Epithelial cell of prostate (primary cell): Measurements from ENCODE around the gene SLC4A2.
A peak's percentile ranks its signal among the peaks of the same experiment; 100 is the strongest.

Source experiments
- DNase-seq: peaks from one replicate; pipeline ENCODE4 v3.0.0-alpha.2; 2011; ENCODE audit warnings: low read depth, low spot score
- H3K27ac ChIP-seq: fragments of 450-650 bp; 2 replicates; pipeline ENCODE4 v1.5.1; 2017; ENCODE audit warnings: mild to moderate bottlenecking

Gene SLC4A2

DNA sequence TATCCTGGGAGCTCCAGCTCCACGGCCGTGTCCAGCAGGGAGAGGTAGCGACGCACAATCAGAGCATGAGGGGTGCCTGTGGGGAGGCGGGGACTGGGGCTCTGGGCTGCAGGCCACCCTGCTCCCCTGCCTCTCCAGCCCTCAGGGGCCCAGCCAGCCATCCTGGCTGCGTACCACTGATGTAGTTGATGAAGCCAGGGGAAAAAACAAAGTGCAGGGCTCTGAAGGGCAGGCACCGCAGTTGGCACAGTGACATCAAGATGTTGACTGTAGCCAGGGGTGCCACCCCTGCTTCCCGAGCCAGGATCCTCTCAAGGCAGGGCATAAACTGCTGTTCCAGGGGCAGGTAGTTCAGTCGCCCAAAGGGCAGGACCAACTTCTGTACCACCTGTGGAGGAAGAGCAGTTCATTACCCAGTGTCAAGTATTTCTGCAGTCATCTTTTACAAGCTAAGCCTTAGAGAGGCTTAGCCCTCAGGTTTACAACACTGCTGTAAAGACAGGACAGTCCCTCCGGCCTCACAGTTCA, 18.4 kb downstream of the SLC4A2 start:
- H3K27ac ChIP-seq = no peak overlapping the region
- no peak for DNase-seq

DNA sequence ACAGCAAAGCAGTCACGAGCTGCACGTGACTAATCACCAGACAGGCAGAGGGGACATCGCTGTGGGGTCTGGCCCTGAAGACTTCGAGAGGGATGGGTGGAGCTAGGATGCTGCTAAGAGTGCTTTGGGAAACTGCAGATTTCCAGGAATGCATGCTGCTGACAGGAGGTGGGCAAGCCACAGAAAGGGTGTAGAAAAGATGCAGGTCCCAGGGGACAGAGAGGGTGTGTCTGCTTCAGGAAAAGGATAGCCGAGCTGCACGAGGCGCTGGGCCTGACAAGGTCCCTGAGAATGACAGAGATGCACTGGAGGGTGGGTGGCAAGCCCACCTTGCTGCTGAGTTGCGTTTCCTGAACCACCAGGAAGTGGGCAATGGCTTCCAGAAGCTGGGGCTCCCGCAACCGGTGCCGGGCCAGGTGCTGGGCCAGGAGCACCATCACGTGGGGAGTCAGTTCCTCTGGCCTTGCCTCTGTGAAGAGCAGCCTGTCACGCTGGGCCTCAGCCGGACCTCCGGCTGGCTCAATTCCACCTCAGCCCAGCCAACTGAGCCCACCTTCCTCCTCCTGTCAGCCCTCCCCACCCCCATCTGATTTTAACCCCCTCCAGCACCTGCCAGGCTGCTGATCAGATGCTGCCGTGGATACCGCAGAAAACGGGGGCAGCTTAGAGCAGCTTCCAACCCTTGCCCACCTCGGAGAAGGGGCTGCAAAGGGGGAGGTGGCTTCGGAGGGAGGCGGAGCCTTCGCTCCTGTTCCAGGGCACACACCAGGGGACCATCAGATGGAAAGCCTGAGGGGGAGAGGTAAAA, 19.0 kb downstream of the SLC4A2 start:
- H3K27ac ChIP-seq = no peak overlapping the region
- DNase-seq = no peak

DNA sequence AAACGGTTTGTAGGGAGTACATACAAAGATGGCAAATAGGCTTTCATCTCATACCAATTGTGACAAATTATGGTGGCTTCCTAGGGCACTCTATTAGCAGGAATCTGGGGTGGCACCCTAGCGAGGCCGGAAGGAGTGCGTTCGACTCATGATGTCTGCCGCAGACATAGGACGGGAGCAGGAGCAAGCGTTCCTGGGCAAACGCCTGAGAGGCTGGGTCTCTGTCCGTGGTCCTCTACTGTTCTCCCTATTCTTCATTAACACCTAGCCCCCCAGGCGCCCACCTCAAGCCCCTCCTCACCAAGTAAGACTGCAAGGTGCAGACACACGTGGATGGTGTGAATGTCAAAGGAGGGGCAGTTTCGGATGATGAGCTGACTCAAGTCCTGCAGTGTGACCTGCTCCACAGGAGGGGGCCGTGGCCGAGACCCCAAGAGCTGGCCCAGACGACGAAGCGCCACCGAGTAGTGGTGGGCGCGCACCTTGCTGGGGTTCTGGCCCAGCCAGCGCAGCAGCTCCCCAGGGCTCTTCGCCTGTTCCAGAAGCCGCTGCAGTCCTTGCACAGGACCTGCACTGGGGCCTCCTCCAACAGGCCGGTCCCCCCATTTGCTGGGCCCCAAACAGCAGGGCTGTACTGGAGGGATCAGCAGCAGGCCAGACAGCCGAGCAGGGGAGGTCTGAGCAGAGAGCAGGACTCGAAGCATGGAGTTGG, 20.0 kb downstream of the SLC4A2 start:
- DNase-seq = no peak
- H3K27ac ChIP-seq = no peak overlapping the region

DNA sequence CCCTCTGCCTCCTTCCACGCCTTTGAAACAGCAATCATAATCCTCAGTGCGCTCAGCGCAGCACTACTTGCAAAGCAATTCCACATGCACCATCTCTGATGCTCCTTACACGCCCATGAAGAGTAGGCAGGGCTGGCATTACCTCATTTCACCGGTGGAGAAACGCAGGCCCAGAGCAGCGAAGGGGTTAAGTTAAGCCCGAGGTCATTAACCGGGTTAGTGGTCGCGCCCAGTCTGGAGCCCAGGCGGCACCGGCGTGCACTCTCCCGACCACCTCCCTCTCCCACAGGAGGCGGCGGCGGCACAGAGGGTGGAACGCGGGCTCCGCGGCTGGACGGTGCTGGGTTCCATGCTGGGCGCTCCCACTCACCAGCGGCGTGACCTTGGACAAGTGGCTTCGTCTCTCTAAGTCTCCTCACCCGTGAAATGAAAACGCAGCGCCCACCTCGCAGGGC, 20.7 kb downstream of the SLC4A2 start:
- H3K27ac ChIP-seq = peak overlapping the region; percentile 86
- DNase-seq = no peak

DNA sequence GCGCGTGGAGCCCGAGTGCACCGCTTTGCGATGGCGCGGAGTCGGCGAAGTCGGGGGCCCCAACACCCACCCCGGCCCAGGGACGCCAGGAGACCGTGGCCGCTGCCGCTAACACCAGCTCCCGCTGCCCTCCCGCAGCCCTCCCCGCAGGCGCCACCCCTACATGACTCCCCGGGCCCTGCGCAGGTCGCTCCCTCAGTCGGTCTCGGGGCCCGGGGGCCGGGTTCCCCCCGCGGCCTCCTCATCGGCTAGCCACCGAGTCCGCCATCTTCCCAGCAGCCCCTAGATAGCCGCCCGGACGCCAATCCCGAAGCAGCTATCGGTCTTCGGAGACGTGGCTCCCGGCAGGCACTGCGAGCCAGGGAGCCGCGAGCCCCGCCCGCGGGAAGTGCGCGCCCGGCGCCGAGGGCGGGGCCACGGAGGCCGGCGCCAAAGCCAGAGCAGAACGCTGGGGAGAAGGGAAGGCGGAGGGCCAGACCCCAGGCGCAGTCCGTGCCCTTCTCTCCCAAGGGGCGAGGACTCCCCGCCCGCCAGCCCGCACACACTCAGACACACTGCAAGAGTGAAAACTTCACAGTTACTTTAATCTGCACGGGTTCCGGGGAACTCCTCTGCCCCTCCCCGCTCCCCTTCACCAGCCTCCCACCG, 21.3 kb downstream of the SLC4A2 start, which contains the start of gene FASTK:
Gene FASTK, minus strand, starts transcription at position 288 of the 648 bp plus-strand sequence. Its CDS starts 43 bp downstream, at position 245.
- peak; percentile 49 for DNase-seq
- H3K27ac ChIP-seq = peak within 1 kb of the TSS; percentile 86

DNA sequence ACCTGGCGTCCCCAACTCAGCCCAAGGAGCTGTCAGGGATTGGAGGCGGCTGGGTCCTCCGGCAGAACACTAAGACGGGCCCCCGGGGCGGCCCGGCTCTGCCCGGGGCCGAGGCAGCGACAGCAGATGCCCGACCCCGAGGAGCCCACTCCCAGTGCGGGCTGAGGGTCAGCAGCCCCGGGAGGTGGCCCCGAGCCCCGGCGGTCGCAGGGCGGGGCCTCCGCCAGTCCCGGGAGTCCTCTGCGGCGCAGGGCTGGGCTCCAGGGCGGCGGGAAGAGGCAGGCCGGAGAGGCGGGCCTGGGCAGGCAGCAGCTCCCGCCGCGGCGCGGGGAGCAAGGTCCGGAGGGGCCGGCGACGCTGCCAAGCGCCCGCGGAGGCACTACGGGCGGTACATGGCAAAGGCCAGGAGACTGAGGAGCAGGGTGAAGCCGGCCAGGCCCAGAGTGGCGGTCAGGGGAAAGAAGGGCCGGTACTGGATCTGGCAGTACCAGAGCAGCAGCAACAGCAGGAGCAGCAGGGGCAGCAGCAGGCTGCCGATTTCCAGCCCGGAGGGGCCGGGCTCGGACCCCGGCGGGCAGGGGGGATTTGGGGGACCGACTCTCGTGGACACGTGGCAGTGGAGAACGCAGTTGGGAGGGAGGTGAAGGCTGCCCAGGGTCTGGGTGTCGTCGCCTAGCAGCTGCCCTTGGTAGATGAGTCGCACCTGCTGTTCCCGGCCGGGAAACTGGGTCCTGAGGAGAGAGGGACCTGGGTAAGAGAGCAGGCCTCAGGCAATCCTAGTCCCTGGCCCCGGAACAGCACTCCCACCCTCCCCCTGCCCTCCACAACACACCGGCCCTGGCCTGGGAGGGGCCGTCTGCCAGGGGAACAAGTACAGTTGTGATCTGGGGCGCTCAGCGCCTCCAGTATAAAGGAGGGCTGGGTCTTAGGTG, 22.0 kb downstream of the SLC4A2 start:
- DNase-seq = no peak
- H3K27ac ChIP-seq = peak overlapping the region; percentile 86

DNA sequence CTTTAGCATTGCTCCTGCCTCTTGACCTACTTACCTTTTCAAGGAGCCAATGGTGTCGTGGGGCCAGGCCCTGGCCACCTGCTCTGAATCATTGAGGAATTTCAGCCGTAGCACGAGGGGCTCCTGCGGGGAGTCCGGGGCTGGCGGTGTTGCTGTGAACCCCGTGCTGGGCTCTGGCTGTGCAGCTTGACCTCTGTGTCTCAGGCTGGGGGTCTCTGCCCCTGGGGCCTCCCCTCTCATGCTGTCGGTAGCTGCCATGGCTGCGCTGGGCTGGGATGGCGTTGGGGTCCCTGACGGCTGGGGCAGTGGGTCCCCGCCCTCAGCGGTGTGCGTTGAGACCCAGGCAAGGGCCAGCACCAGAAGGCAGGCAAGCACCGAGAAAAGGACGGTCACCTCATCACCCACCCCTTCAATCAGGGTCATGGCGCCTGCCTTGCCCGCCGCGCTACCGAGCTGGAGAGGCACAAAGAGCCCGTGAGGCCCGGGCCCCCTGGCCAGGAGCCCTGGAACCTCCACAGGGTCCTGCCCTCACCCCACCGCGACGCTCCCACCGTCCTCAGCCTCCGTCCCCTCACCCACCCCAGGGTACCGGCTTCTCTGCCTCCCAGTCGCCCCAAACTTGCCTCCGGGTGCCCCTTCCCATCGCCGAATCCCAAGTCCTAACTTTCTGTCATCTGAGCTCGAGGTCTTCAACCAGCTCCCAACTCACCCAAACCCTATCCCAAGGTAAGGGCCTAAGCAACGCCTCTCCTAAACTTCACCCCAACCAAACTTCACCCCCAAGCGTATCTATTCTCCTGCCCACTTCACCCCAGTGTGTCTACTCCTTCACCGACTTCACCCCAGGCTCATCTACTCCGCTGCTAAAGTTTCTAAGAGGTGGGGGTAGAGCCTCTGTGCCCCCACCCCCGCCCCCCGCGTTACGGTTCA, 23.0 kb downstream of the SLC4A2 start:
- DNase-seq = no peak
- H3K27ac ChIP-seq = peak overlapping the region; percentile 86

DNA sequence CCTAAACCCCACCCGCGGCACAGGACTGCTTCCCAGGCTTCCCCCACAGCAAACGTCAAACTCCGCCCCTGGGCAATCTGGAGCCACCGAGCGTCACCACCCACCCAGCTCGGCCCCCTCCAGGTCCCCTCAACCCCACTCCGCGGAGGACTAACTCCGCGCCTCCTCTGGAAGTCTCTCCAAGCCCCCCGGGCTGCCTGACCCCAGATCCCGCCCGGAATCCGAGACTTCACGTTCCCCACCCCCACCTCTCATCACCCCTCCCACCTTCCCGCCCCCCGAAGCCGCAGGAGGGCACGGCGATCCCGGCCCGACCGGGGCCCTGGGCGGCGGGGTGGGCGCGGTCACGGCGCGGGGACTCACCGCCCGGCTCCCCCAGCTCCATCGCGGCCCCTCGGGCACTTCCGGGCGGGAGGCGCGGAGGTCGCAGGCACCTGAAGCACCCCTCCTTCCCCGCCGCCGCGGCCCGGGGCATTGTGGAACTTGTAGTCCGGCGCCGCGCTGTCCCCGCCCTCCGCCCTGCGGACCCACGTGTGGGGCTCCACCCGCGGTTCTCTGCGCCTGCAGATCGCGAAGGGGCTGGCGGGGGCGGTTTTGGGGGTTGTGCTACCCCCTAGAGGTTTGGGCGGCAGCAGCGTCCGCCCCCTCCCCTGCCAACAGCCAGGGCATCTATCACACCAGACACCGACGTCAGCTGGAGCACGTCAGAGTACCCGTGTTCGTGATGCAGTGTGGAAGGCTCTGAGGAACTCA, 23.9 kb downstream of the SLC4A2 start, which contains the start of gene TMUB1:
Gene TMUB1, minus strand, starts transcription at position 423 of the 753 bp plus-strand sequence. CDS start 930 bp downstream, outside the sequence.
- no peak for DNase-seq

DNA sequence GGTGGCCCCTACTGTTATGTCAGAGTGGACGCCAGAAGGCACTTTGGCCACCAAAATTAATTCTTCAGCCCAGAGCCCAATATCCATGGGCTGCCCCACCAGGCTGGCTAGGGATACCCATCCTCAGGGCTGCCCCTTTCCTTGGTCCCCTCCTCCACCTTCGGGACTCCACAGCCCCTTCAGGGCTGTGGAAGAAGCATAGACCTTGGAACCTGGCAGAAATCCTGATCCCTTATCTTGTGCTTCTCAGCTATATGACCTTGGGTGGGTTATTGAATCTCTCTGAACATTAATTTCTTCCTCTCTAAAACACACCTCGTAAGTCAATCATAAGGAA, 24.4 kb downstream of the SLC4A2 start:
- no peak for DNase-seq
- no peak overlapping the region for H3K27ac ChIP-seq

More for the DNA sequence above, 23.9 kb downstream of the SLC4A2 start, which contains the start of gene TMUB1:
- H3K27ac ChIP-seq = peak within 1 kb of the TSS; percentile 86

DNA sequence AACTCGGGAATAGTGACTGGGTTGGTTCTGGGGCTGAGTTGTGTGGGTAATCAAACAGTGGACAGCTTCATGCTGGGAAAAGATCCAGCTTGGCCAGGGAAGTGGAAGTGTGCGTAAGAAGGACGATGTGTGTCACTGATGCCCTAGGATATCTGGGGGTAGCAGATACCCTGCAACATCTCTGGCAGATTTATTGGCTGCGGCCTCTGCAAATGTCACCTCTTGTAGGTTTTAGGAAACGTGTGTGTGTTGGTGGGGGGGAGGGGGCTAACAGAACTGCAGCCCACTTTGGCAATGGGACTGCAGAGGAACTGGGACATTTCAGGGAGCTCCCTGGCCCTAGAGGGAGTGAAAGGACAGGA, 25.9 kb downstream of the SLC4A2 start:
- H3K27ac ChIP-seq = no peak overlapping the region
- DNase-seq = no peak

DNA sequence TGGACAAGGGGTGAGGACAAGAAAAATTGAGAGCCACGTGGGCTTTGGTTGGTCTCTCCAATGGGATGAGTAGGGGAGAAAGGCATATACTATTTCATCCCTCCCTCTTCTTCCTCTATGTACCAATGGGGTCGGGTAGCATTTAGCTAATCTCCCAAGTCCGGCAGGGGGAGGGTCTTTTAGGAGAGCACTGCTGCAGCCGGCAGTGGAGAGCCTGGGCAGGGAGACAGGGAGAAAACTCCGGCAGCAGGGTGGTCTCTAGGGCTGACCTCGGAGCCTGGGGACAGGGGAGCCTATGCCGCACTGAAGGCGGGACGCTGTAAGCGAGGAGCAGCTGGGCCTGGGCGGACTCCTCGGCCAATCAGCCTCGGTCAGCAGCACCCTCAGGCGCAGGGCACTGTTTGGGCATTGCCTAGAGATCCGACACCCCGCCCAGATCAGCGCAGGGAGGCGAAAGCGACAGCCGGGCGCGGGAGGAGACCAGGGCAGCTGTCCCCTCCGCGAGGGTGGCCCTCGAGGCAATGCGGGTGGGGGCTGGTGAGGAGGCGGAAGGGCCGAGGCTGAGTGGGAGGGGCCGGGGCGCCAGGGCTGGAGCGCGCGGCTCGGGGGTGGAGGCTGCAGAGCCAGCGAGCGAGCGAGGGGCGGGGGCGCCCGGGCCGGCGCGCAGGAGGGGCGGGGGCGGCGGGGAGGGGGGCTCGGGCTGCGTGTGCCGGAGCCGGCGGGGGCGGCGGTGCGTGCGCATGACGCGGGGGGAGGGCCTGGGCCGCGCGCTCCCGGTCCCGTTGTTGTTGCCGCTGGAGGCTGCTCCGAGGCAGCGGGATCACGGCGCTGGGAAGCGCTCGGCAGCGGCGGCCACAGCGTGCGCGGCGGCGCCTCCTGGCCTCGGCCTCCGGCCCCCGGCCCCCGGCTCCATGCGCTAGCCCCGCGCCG, 26.6 kb downstream of the SLC4A2 start, which contains the start of gene AGAP3:
Gene AGAP3, plus strand, starts transcription at position 785 of the 930 bp plus-strand sequence. CDS start 267 bp downstream, outside the sequence.
- no peak for DNase-seq
- peak within 1 kb of the TSS; percentile 80 for H3K27ac ChIP-seq

DNA sequence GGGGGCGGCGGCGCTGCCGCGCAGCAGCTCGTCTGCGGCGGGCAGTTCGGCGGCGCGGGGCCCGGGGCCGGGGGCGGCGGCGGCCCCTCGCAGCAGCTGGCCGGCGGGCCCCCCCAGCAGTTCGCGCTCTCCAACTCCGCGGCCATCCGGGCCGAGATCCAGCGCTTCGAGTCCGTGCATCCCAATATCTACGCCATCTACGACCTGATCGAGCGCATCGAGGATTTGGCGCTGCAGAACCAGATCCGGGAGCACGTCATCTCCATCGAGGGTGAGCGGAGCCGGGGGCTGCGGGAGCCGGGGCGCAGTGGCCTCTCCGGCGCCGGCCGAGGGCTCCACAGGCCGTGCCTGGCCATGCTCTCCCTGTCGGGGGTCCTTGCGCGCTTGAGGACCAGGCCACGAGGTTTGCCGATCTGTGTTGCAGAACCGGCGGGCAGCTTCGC, 27.4 kb downstream of the SLC4A2 start:
- H3K27ac ChIP-seq = peak overlapping the region; percentile 80

DNA sequence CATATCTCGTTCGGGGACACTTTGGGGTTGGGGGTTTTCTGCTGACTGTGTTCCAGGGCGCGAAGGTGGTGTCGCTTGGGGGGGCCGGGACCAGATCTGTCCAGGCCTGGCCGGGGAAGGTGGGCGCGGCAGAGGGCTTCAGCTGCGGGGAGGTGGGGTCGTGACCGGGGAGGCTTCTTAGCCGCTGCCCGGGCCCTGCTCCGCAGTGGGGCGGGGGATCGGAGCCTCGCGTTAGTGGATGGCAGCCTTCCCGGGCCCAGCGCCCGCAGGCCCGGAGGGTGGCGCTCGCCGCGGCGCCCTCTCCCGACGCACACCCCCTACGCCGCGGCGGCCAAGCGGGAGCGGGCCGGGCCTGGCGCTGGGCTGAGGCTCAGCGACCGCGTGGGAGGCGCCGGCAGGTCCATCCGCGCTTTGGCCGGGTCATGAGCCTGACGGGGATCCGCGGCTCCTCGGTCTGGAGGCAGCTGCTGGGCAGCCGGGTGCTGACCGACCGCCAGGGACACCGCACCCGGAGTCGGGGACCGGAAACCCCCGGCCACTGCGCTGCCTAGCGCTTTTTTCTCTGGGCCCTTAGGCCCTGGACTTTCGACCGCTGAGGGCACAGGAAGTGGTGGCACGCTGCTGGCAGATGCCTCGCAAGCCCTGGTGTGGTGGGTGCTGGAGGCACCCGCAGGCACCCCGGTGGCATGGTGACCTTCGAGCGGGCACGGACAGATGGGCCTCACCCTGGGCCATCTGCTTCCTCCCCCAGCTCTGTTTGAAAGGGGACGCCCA, 28.0 kb downstream of the SLC4A2 start:
- no peak for DNase-seq
- peak overlapping the region; percentile 80 for H3K27ac ChIP-seq

More for the DNA sequence above, 27.4 kb downstream of the SLC4A2 start:
- no peak for DNase-seq

DNA sequence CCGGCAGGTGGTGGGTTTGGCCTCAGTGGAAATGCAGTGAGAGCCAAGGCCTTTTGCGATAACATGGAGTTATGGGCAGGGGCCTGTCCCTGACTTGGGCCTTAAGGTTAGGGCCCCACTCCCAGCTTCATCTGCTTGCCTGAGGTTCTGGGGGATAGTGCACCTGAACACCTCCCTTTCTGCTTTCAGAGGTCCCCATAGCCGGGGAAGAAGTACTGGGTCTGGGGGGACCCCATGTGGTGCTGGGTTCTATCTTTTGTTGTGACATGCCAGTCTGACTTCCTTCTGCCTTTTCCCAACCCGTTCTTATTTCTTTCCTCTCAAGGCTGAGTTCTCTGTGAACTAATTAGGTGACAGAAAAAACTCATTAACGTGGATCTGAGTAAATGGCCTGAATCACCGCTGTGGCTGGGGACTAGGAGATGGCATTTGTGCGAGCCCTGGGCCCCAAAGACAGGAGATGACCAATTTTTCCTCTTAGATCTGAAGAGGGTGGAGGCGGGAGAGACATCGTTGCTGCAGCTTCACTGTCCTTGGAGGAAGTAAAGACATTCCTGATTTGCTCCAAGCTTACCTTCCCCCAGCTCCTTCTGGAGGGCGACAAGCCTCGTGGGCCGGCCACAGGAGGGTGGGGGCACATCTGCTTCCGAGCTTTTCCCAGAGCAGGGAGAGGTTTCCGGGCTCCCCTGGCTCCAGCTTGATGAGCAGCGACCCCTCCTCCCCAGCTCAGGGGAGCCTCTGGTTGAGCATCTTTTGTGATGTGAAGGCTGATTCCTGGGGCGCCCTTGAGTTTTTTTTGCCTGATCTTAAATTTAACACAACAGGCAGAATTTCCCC, 28.8 kb downstream of the SLC4A2 start:
- DNase-seq = no peak

More for the DNA sequence above, 28.8 kb downstream of the SLC4A2 start:
- H3K27ac ChIP-seq = peak overlapping the region; percentile 80
